Pancreas (tissue), 10 donors: ENCODE measurements around the gene GRM7. TPM values are rescaled to one million over a fixed set of nuclear protein-coding genes. Genes with fewer than 3 reads are reported as not detected.
A peak's percentile ranks its signal among the peaks of the same experiment; 100 is the strongest.

Experiments
- ATAC-seq, 4 donors: fragments of 200-7000 bp; cut with Tn5 transposase; one replicate each; pipeline versions ENCODE4 v1.8.0 to v1.9.1; 2020; ENCODE audit warnings: mild to moderate bottlenecking in 4 of 4, moderate library complexity in 4 of 4
- DNase-seq, 6 donors: peaks; one replicate each; pipeline ENCODE4 v3.0.0-alpha.2; 2020
- FAIRE-seq: peaks from 2 replicates; lab custom pipeline; 2012; peaks lifted over from hg19 to GRCh38; lab: Jason Lieb, UNC
- H3K27ac ChIP-seq, 4 donors: fragments of 200-600 bp; sonication (generic); 1 replicate in 3 of 4; 2 replicates in 1 of 4; pipeline versions ENCODE4 v1.5.0 to v1.8.0; 2020
- H3K27me3 ChIP-seq, 4 donors: fragments of 200-600 bp; one replicate each; pipeline ENCODE4 v1.8.0; 2021
- H3K36me3 ChIP-seq, 3 donors: fragments of 200-600 bp; sonication (generic) in 1 of 3; one replicate each; pipeline versions ENCODE4 v1.5.0 to v1.8.0; 2020 to 2021
- H3K4me1 ChIP-seq, 3 donors: fragments of 200-600 bp; one replicate each; pipeline ENCODE4 v1.8.0; 2021
- H3K4me3 ChIP-seq, 4 donors: fragments of 200-600 bp; sonication (generic) in 2 of 4; one replicate each; pipeline versions ENCODE4 v1.5.0 to v1.8.0; 2020 to 2021
- H3K9me3 ChIP-seq, 4 donors: fragments of 200-600 bp; one replicate each; pipeline ENCODE4 v1.8.0; 2021
- CTCF ChIP-seq, 4 donors: fragments of 200-600 bp; sonication (generic) in 3 of 4; IDR thresholded peaks; one replicate each; pipeline versions ENCODE4 v1.5.0 to v1.8.0; 2021; ENCODE audit warnings: antibody characterized with exemption in 4 of 4
- WGBS, 2 donors: extraction: QIAGEN DNeasy Blood & Tissue Kit; methylation state at CpG; one replicate each; pipeline ENCODE4 v1.1.7; 2013; 5-methylcytosine and 5-hydroxymethylcytosine counted together
- intact Hi-C, 3 donors: fragments of 100-400 bp; cut with DNase I; formaldehyde crosslinking; loops; one replicate each; pipeline versions ENCODE4 v1.11.1 to v1.14.2; 2022
- polyA plus RNA-seq, 2 donors: library from polyadenylated mRNA; stranded (reverse); fragments of 200-250 nt; gene quantifications; one replicate each; pipeline ENCODE4 v1.2.3, GENCODE V29; 2013
- total RNA-seq, 6 donors: library from RNA; stranded (reverse); fragmentation: NEBNext Ultra II Directional in 4 of 6; extraction: Animal tissue kit (Norgen Biotek cat#: 25700) in 4 of 6; gene quantifications; one replicate each; pipeline versions ENCODE4 v1.2.1 to v1.2.4, GENCODE V29; 2021 to 2023
- donor health status: healthy with polysubstance abuse.
- donor health status: DM: no; HTN: no; CAD: no; lungs with moderate emphysema.
- donor health status: DM: no; HTN: no; CAD: no.
- donor health status: control.
- donor health status: control.
- donor health status: Bipolar disorder and iron deficiency.
- donor health status: DM: yes; HTN: yes; CAD: no.
- donor health status: DM: no; HTN: no; CAD: no.
- donor health status: DM: no; HTN: no; CAD: no.
- donor health status: DM: yes; HTN: yes; CAD: no.

The GRM7 gene
- total and polyA plus RNA-seq, 8 donors, result 0.03 to 0.28 (median 0.18) TPM; not detected in 4

DNA sequence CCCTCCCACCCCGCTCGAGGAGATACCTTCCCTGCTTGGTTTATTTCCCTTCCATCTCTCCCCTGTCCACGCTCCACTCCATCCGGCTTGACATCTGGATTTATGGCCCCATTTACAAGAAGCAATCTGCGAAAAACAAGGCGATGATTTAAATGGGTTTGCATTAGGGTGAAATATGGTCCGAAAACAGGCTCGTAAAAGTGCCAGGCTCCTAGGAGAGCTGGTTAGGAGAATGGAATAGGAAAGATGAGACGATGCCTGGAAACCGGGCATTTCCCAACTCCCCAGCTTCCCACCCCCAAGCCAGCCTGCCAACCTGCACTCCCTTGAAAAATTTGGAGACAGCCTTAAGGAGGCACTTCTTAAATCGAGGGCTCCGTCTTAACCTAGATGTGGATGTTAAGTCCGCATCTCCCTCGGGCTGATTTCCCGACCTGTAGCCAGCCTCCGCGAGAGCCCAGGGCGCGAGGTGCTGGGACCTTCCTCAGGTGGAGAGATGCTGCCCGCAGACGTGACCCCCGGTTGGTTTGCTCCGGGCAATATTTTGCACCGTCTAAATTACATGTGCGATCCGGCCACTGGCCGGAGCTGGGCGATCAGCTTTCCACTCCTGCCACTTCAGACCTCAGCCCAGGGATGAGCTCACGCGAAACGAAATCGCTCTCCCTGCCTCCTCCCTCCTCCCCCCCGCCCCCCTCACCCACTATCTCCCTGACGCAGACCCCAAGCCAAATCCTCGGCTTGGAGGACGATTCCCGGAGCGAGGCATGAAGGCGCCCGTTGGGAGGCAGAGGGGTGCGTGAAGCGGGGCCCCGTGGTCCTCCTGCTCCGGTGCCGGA lies 1.3 kb downstream of the GRM7 start:
- Histone ChIP-seq H3K4me3 (peak overlapping the region in 1 of 4 donors; percentile 35), H3K27me3 (no peaks in the 10 kb centered on the region), H3K9me3 (no peaks in the 10 kb centered on the region), H3K27ac (no peak overlapping the region), H3K36me3 (no peaks in the 10 kb centered on the region), H3K4me1 (no peaks in the 10 kb centered on the region)
- intact Hi-C loops, result no loop called here
- no peak for ATAC-seq
- FAIRE-seq, result no peak
- no peak for TF ChIP-seq CTCF (IDR thresholded peaks at IDR 0.05)
- 2 to 3% methylated on average over 45 of the region's 45 CpGs for WGBS, 2 donors
- peak in 1 of 6 donors; percentile 42 for DNase-seq

DNA sequence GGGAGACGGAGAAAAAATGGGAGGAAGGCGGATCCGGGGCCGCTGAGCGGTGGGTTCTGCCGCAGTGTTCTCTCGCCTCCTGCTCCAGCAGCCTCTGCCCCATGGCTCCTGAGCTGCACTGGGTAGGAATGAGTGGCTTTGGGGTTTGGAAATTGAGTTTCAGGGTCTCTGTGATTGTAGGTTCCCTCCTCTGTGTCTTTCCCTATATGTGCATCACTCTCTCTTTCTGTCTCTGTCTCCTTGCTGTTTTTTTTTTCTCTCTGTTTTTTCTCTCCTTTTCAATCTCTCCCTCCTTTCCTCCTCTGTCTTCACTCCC lies 1.9 kb downstream of the GRM7 start:
- H3K27me3 ChIP-seq, result no peaks in the 10 kb centered on the region
- H3K9me3 ChIP-seq, result no peaks in the 10 kb centered on the region
- WGBS, 2 donors, result 3 to 4% methylated on average over 7 of the region's 7 CpGs
- ATAC-seq (no peak), FAIRE-seq (no peak), DNase-seq (no peak)
- no peaks in the 10 kb centered on the region for H3K36me3 ChIP-seq
- no peak for TF ChIP-seq CTCF (IDR thresholded peaks at IDR 0.05)
- no peak overlapping the region for H3K27ac ChIP-seq
- H3K4me1 ChIP-seq, result no peaks in the 10 kb centered on the region
- intact Hi-C loops, result no loop called here
- H3K4me3 ChIP-seq, result peak overlapping the region in 1 of 4 donors; percentile 35

DNA sequence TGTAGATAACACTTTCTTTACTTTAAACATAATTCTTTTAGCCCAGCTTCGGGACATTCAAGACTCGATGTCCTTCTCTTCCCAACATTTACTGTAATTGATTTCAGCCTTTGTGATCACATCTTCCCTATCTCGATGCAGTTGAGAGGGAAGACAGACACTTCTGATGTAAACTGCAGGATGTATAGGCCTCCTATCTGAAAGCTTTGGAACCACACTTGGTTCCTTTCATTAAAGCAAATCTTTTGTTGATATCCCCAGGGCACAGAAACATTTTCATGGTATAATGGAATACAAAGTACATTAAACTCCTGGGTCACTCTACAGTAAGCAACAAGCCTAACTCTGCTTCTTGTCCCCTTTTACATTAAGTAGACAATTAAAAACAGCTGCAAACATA lies 6.4 kb downstream of the GRM7 start:
- intact Hi-C loops, result no loop called here
- Histone ChIP-seq H3K4me3 (no peak overlapping the region), H3K4me1 (no peaks in the 10 kb centered on the region), H3K27ac (no peak overlapping the region), H3K9me3 (no peaks in the 10 kb centered on the region), H3K27me3 (no peaks in the 10 kb centered on the region), H3K36me3 (no peaks in the 10 kb centered on the region)
- FAIRE-seq (no peak), ATAC-seq (no peak), DNase-seq (no peak)
- TF ChIP-seq CTCF (IDR thresholded peaks at IDR 0.05), result no peak
- WGBS, 2 donors, result 64 to 69% methylated on average over 3 of the region's 3 CpGs

- Histone ChIP-seq H3K27ac (no peak overlapping the region), H3K4me3 (no peak overlapping the region), H3K9me3 (no peaks in the 10 kb centered on the region), H3K36me3 (no peaks in the 10 kb centered on the region), H3K4me1 (no peaks in the 10 kb centered on the region), H3K27me3 (no peaks in the 10 kb centered on the region)
- FAIRE-seq, result no peak
- no peak for DNase-seq
- TF ChIP-seq CTCF (IDR thresholded peaks at IDR 0.05), result no peak
- ATAC-seq, result no peak
- intact Hi-C loops, result no loop called here
Observed at GRCh38 chr3:6878731-6879130, 17.8 kb downstream of the GRM7 start.

DNA sequence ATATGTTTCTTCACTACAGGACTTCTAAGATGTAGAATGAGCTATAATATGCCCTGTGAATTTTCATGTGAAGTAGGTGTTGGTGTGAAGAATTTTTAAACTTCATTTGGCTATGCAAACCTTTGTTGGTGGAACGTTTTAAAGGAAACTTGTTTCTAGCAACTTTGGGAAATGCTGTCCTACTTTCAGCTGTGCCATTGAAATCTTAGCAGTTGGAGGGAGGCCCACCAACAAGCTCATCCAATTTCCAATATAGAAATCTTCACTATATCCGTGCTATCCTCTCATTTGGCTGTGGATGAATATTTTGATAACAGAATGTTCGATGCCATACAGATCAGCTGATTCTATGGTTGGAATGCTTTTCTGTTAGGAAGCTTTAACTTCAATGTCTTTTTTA lies 51.3 kb downstream of the GRM7 start:
- no peak for ATAC-seq
- Histone ChIP-seq H3K36me3 (no peaks in the 10 kb centered on the region), H3K27me3 (no peaks in the 10 kb centered on the region), H3K27ac (no peak overlapping the region), H3K4me1 (no peaks in the 10 kb centered on the region), H3K4me3 (no peak overlapping the region), H3K9me3 (no peaks in the 10 kb centered on the region)
- no peak for FAIRE-seq
- 58 to 62% methylated on average over 3 of the region's 3 CpGs for WGBS, 2 donors
- intact Hi-C loops, result no loop called here
- no peak for TF ChIP-seq CTCF (IDR thresholded peaks at IDR 0.05)
- no peak for DNase-seq
